Mammary epithelial cell (primary cell): Measurements from ENCODE around the gene NDUFAF2.

Experiments used
- CTCF ChIP-seq, 2 donors: IDR thresholded peaks in 1 of 2; conservative IDR thresholded peaks in 1 of 2; 2 replicates each; pipeline ENCODE4 v1.5.1; 2011 to 2012; ENCODE audit warnings: inconsistent platforms in 2 of 2, low read length in 2 of 2, mild to moderate bottlenecking in 2 of 2, control low read depth in 1 of 2, low read depth in 1 of 2; ENCODE audit not compliant: insufficient read depth in 1 of 2; ENCODE audit errors: extremely low read depth in 1 of 2
- EZH2 ChIP-seq: IDR thresholded peaks from 2 replicates; pipeline ENCODE4 v1.6.1; 2012; ENCODE audit warnings: low read length, inconsistent platforms, borderline replicate concordance

DNA sequence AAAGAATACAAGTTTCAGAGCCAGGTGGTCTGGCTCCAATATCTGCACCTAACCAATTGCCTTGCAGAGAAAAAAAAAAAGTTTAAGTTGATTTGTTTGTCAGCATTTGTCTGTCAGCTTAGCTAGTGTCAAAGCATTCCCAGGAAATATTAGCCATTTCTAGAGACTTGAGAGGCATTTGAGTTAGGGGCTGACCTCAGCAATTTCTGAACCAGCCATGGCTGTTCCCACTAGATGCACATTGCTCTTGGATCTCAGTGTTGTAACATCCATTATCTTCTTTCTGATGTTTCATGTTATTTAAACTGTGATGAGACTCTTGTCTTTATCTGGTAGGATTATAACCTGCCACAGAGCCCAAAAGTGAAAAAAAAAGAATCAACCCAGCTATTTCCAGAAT is 102.3 kb downstream of the NDUFAF2 start:
- TF ChIP-seq EZH2 (no peak), CTCF (conservative IDR thresholded peaks at IDR 0.05 in 1 of 2, IDR thresholded peaks at IDR 0.05 in 1 of 2; ENCODE audit: extremely low read depth in 1 of 2, insufficient read depth in 1 of 2, low read depth in 1 of 2, low read length in 2 of 2) (no peak)
